ENCODE measurements around the gene GSAP. TPM values are rescaled to one million over a fixed set of nuclear protein-coding genes. Genes with fewer than 3 reads are reported as not detected.

The GSAP gene
- total RNA-seq, 1 experiment from 2014 or later = 0.85 TPM

- POLR2A ChIA-PET = no interaction called here
These were observed 90.0 kb downstream of the GSAP start for GRCh38 chr7:77326131-77326530.

GRCh38 chr7:77321300-77321699 is 94.8 kb downstream of the GSAP start:
- no peak overlapping the region for H3K27ac ChIP-seq (ENCODE audit: low read length)
- TF ChIP-seq REST (IDR thresholded peaks at IDR 0.05; ENCODE audit: insufficient read depth in 1 of 2, low read depth in 2 of 2, low read length in 1 of 2) (no peak), POLR2AphosphoS5 (IDR thresholded peaks at IDR 0.05; ENCODE audit: low read depth, low read length) (no peak), TCF7L2 (IDR thresholded peaks at IDR 0.05; ENCODE audit: low read depth, low read length) (no peak), SIN3A (IDR thresholded peaks at IDR 0.05; ENCODE audit: borderline replicate concordance, insufficient read depth, low read depth, low read length) (no peak), CTCF (IDR thresholded peaks at IDR 0.05) (no peak)
- no peaks in the 10 kb centered on the region for H3K27me3 ChIP-seq (ENCODE audit: control insufficient read depth, insufficient read depth, low read length)
- H3K36me3 ChIP-seq (ENCODE audit: control insufficient read depth, insufficient read depth, low read length) = no peaks in the 10 kb centered on the region
- CTCF ChIA-PET = no interaction called here
- ATAC-seq (no peak), DNase-seq (ENCODE audit: low read depth, low spot score) (no peak)
- in situ Hi-C loops (cut with HindIII; ENCODE audit: low pct_unique_long_range_greater_than_20kb, low sequenced_read_pairs) = no loop called here
- BruUV-seq (replicated peaks) = no TSS peak
- H3K4me1 ChIP-seq (ENCODE audit: control insufficient read depth, insufficient read depth, low read length) = no peaks in the 10 kb centered on the region
- intact Hi-C loops (cut with micrococcal nuclease; ENCODE audit: unreplicated experiment) = no loop called here
- H3K9me3 ChIP-seq (ENCODE audit: control insufficient read depth, insufficient read depth, low read depth, low read length) = no peaks in the 10 kb centered on the region
- POLR2A ChIA-PET = no interaction called here
- H3K4me3 ChIP-seq (ENCODE audit: low read depth in 2 of 2, low read length in 2 of 2) = no peak overlapping the region

More at GRCh38 chr7:77326131-77326530, 90.0 kb downstream of the GSAP start:
- CTCF ChIA-PET = no interaction called here
- Histone ChIP-seq H3K4me1 (ENCODE audit: control insufficient read depth, insufficient read depth, low read length) (no peaks in the 10 kb centered on the region), H3K27me3 (ENCODE audit: control insufficient read depth, insufficient read depth, low read length) (no peaks in the 10 kb centered on the region), H3K27ac (ENCODE audit: low read length) (no peak overlapping the region), H3K36me3 (ENCODE audit: control insufficient read depth, insufficient read depth, low read length) (no peaks in the 10 kb centered on the region), H3K9me3 (ENCODE audit: control insufficient read depth, insufficient read depth, low read depth, low read length) (no peaks in the 10 kb centered on the region), H3K4me3 (ENCODE audit: low read depth in 2 of 2, low read length in 2 of 2) (no peak overlapping the region)
- intact Hi-C loops (cut with micrococcal nuclease; ENCODE audit: unreplicated experiment) = no loop called here
- in situ Hi-C loops (cut with HindIII; ENCODE audit: low pct_unique_long_range_greater_than_20kb, low sequenced_read_pairs) = no loop called here
- TF ChIP-seq POLR2AphosphoS5 (IDR thresholded peaks at IDR 0.05; ENCODE audit: low read depth, low read length) (no peak), REST (IDR thresholded peaks at IDR 0.05; ENCODE audit: insufficient read depth in 1 of 2, low read depth in 2 of 2, low read length in 1 of 2) (no peak), CTCF (IDR thresholded peaks at IDR 0.05) (no peak)
- no peak for ATAC-seq
- no TSS peak for BruUV-seq (replicated peaks)
- no peak for DNase-seq (ENCODE audit: low read depth, low spot score)

Measured in Panc1 (cell line).